A549 (cell line): Measurements from ENCODE around the gene GINS2. TPM values are rescaled to one million over a fixed set of nuclear protein-coding genes. Genes with fewer than 3 reads are reported as not detected.

Experiments
- ATAC-seq, 2 experiments: fragments of 200-7000 bp in 1 of 2; fragments of >200 bp in 1 of 2; cut with Nextera tagmentation in 1 of 2; cut with Tn5 transposase in 1 of 2; 3 replicates each; pipeline versions ENCODE4 v1.8.0 to v1.9.1; 2018 to 2020; ENCODE audit warnings: mild to moderate bottlenecking in 1 of 2, moderate library complexity in 1 of 2
- CTCF ChIA-PET: fragments of 300-600 bp; sonication (Branson Sonifier 250); formaldehyde crosslinking; extraction: SDS; loops from one replicate; lab custom pipeline; 2021; ENCODE audit warnings: antibody characterized with exemption, inconsistent platforms; lab: Yijun Ruan, JAX
- POLR2A ChIA-PET: fragments of 350-600 bp; formaldehyde crosslinking; extraction: SDS; loops from one replicate; lab custom pipeline; 2021; ENCODE audit warnings: antibody characterized with exemption, inconsistent platforms; lab: Yijun Ruan, JAX
- DNase-seq, 2 experiments: peaks; one replicate each; pipeline versions ENCODE4 v3.0.0 to v3.0.0-alpha.2; 2011 to 2016; ENCODE audit warnings: low read depth in 1 of 2, low spot score in 1 of 2
- FAIRE-seq: peaks from 2 replicates; lab custom pipeline; 2011; peaks lifted over from hg19 to GRCh38; lab: Jason Lieb, UNC
- H3K27ac ChIP-seq, 2 experiments: fragments of >200 bp; sonication (Bioruptor Twin); formaldehyde crosslinking; 3 replicates each; pipeline ENCODE4 v1.5.1; 2016 to 2017
- H3K4me1 ChIP-seq: fragments of >200 bp; sonication (Bioruptor Twin); formaldehyde crosslinking; 3 replicates; pipeline ENCODE4 v1.6.1; 2016
- H3K4me2 ChIP-seq: fragments of >200 bp; sonication (Bioruptor Twin); formaldehyde crosslinking; 3 replicates; pipeline ENCODE4 v1.6.1; 2016
- H3K4me3 ChIP-seq: fragments of >200 bp; sonication (Bioruptor Twin); formaldehyde crosslinking; 3 replicates; pipeline ENCODE4 v1.5.1; 2016
- H3K9me3 ChIP-seq: fragments of >200 bp; sonication (Bioruptor Twin); formaldehyde crosslinking; 3 replicates; pipeline ENCODE4 v1.6.1; 2016
- CBX2 ChIP-seq: fragments of 200-600 bp; sonication (generic); IDR thresholded peaks from 2 replicates; pipeline ENCODE4 v1.6.1; 2016; ENCODE audit warnings: low read depth, mild to moderate bottlenecking, borderline replicate concordance
- CBX8 ChIP-seq: fragments of 200-600 bp; sonication (generic); IDR thresholded peaks from 2 replicates; pipeline ENCODE4 v1.6.1; 2016
- FOSB ChIP-seq: fragments of 250-450 bp; sonication (Bioruptor Pico); IDR thresholded peaks from 2 replicates; pipeline ENCODE4 v1.5.0; 2020; ENCODE audit warnings: mild to moderate bottlenecking, moderate library complexity
- GATA3 ChIP-seq: IDR thresholded peaks from 2 replicates; pipeline ENCODE4 v1.6.1; 2012; ENCODE audit warnings: borderline replicate concordance
- KDM1A ChIP-seq: fragments of 200-600 bp; sonication (generic); IDR thresholded peaks from 2 replicates; pipeline ENCODE4 v1.6.1; 2016; ENCODE audit warnings: low read depth, mild to moderate bottlenecking
- MYC ChIP-seq: IDR thresholded peaks from 2 replicates; pipeline ENCODE4 v1.6.1; 2012; ENCODE audit warnings: mild to moderate bottlenecking, inconsistent platforms, low read length, improper control_type of control experiment, borderline replicate concordance
- NR3C1 ChIP-seq: fragments of >200 bp; sonication (Bioruptor Twin); formaldehyde crosslinking; IDR thresholded peaks from 3 replicates; pipeline ENCODE4 v1.6.1; 2017
- POLR2AphosphoS2 ChIP-seq: conservative IDR thresholded peaks from 2 replicates; pipeline ENCODE4 v1.6.1; 2012; ENCODE audit warnings: low read length, improper control_type of control experiment, inconsistent platforms
- RCOR1 ChIP-seq: fragments of 150-350 bp; IDR thresholded peaks from 2 replicates; pipeline ENCODE4 v1.6.1; 2014; ENCODE audit warnings: antibody characterized with exemption, low read length, low read depth
- WGBS: methylation state at CpG from one replicate; pipeline ENCODE4 v1.1.6; 2017; ENCODE audit errors: missing lambda C conversion rate; 5-methylcytosine and 5-hydroxymethylcytosine counted together
- polyA plus RNA-seq, 4 experiments: library from polyadenylated mRNA; depleted of rRNA in 3 of 4; stranded (reverse); fragments of >200 nt; fragmentation: RNase III in 1 of 4; extraction: RNeasy Plus Mini Kit Qiagen cat#74134 plus additional on column Dnase treatment in 1 of 4; gene quantifications; 2 replicates in 3 of 4; 3 replicates in 1 of 4; pipeline ENCODE4 v1.2.3, GENCODE V29; 2011 to 2017
- TF ChIP-seq, protein P1 (sequence below): IDR thresholded peaks from 2 replicates; pipeline ENCODE4 v1.6.1; 2012
- TF ChIP-seq, protein P2 (sequence below): fragments of 250-450 bp; sonication (Bioruptor Pico); IDR thresholded peaks from 2 replicates; pipeline ENCODE4 v1.5.0; 2021; ENCODE audit warnings: mild to moderate bottlenecking, moderate library complexity, borderline replicate concordance
- TF ChIP-seq, protein P3 (sequence below): fragments of 250-450 bp; sonication (Bioruptor Pico); IDR thresholded peaks from 2 replicates; pipeline ENCODE4 v1.5.0; 2020; ENCODE audit warnings: low read depth, mild to moderate bottlenecking, moderate library complexity
- TF ChIP-seq, protein P4 (sequence below): fragments of >200 bp; sonication (Bioruptor Twin); formaldehyde crosslinking; IDR thresholded peaks from 2 replicates; pipeline ENCODE4 v1.6.1; 2016
- TF ChIP-seq, protein P5 (sequence below): fragments of >200 bp; sonication (Bioruptor Twin); formaldehyde crosslinking; IDR thresholded peaks from 3 replicates; pipeline ENCODE4 v1.5.1; 2016
- TF ChIP-seq, protein P6 (sequence below): fragments of 150-350 bp; IDR thresholded peaks from 2 replicates; pipeline ENCODE4 v1.6.1; 2014; ENCODE audit warnings: low read depth, mild to moderate bottlenecking, low read length

The GINS2 gene
- polyA plus RNA-seq, 2 of the 4 experiments (the other 2 are of a cell fraction), result 25.4 to 28.7 TPM

DNA sequence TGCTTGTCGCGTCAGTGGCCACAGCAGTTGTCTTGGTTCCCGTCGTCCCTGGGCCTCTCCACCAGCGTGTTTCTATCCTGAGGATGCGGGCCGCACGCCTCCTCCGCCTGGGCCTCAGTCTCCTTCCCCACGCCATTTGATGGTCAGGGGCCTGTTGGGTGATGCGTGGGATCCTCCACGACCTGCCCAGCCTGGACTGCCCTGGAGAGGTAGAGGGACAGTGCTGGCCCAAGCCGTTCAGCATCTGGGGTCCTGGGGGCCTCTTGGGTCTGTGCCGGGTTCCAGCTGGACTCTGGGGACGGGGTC is 55.4 kb downstream of the GINS2 start:
- no peak overlapping the region for H3K27ac ChIP-seq
- no peak overlapping the region for H3K4me2 ChIP-seq
- FAIRE-seq (no peak), ATAC-seq (no peak), DNase-seq (no peak)
- H3K4me1 ChIP-seq, result no peaks in the 10 kb centered on the region
- ChIA-PET POLR2A (no interaction called here), CTCF (interaction anchor here (1.4 to 9.7 kb wide), 2 partner anchors 16 to 84 kb away, joined by 4 to 93 read pairs; no protein-coding TSS in a partner anchor)
- no peak overlapping the region for H3K4me3 ChIP-seq
- 95% methylated on average over 12 of the region's 15 CpGs for WGBS
- no peak for TF ChIP-seq CBX8
- TF ChIP-seq, protein P1, sequence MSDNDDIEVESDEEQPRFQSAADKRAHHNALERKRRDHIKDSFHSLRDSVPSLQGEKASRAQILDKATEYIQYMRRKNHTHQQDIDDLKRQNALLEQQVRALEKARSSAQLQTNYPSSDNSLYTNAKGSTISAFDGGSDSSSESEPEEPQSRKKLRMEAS, result no peak
- no peak for TF ChIP-seq FOSB (CRISPR knock-in tag)
- no peak for TF ChIP-seq MYC
- TF ChIP-seq NR3C1, result no peak
- no peak for TF ChIP-seq KDM1A
- no peak for TF ChIP-seq RCOR1
- TF ChIP-seq, protein P2, sequence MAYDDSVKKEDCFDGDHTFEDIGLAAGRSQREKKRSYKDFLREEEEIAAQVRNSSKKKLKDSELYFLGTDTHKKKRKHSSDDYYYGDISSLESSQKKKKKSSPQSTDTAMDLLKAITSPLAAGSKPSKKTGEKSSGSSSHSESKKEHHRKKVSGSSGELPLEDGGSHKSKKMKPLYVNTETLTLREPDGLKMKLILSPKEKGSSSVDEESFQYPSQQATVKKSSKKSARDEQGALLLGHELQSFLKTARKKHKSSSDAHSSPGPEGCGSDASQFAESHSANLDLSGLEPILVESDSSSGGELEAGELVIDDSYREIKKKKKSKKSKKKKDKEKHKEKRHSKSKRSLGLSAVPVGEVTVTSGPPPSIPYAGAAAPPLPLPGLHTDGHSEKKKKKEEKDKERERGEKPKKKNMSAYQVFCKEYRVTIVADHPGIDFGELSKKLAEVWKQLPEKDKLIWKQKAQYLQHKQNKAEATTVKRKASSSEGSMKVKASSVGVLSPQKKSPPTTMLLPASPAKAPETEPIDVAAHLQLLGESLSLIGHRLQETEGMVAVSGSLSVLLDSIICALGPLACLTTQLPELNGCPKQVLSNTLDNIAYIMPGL, result no peak
- TF ChIP-seq GATA3, result no peak
- TF ChIP-seq, protein P3, sequence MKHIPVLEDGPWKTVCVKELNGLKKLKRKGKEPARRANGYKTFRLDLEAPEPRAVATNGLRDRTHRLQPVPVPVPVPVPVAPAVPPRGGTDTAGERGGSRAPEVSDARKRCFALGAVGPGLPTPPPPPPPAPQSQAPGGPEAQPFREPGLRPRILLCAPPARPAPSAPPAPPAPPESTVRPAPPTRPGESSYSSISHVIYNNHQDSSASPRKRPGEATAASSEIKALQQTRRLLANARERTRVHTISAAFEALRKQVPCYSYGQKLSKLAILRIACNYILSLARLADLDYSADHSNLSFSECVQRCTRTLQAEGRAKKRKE (CRISPR knock-in tag), result no peak
- TF ChIP-seq, protein P4, sequence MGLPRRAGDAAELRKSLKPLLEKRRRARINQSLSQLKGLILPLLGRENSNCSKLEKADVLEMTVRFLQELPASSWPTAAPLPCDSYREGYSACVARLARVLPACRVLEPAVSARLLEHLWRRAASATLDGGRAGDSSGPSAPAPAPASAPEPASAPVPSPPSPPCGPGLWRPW, result no peak
- TF ChIP-seq POLR2AphosphoS2, result no peak
- no peak for TF ChIP-seq CBX2
- no peaks in the 10 kb centered on the region; the same call in 2 of the 3 replicates for H3K9me3 ChIP-seq

DNA sequence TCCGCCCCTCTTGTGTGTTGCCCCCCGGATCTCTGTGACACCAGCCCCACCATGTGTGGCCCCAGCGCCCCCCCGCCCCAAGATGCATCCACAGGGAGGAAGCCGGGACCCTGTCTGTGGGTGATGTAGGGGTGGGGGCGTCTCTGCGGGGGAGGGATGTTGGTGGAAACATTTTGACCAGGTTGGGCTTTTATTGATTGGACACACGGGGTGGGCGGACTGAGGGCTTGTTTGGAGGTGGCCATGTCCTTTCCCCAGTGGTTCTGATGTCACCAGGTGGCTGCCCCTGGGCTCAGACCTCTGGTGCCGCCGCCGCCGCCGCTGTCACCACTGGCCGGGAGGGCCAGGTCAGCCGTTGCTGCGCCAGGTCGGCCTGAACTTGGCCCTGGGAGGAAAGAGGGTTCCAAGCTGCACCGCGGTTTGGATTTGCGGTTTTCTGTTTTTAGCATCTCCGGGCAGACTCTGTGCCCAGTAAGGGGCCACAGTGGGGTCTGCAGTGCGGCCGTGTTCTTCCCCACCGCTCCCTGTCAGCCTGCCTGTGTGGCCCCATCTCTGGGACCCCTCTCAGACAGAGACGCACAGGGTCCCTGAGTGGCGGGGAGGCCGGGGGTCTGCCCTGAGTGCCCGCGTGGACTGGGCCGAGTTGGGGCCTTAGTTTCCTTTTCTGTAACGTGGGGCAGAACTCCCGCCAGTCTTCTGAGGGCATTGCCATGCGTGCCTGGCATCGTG is 55.9 kb downstream of the GINS2 start:
- H3K4me3 ChIP-seq, result no peak overlapping the region
- H3K4me1 ChIP-seq, result no peaks in the 10 kb centered on the region
- WGBS, result 94% methylated on average over 18 of the region's 35 CpGs
- ATAC-seq (no peak), DNase-seq (no peak), FAIRE-seq (no peak)
- TF ChIP-seq, protein P5, sequence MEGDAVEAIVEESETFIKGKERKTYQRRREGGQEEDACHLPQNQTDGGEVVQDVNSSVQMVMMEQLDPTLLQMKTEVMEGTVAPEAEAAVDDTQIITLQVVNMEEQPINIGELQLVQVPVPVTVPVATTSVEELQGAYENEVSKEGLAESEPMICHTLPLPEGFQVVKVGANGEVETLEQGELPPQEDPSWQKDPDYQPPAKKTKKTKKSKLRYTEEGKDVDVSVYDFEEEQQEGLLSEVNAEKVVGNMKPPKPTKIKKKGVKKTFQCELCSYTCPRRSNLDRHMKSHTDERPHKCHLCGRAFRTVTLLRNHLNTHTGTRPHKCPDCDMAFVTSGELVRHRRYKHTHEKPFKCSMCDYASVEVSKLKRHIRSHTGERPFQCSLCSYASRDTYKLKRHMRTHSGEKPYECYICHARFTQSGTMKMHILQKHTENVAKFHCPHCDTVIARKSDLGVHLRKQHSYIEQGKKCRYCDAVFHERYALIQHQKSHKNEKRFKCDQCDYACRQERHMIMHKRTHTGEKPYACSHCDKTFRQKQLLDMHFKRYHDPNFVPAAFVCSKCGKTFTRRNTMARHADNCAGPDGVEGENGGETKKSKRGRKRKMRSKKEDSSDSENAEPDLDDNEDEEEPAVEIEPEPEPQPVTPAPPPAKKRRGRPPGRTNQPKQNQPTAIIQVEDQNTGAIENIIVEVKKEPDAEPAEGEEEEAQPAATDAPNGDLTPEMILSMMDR, result no peak
- TF ChIP-seq MYC, result no peak
- TF ChIP-seq, protein P6, sequence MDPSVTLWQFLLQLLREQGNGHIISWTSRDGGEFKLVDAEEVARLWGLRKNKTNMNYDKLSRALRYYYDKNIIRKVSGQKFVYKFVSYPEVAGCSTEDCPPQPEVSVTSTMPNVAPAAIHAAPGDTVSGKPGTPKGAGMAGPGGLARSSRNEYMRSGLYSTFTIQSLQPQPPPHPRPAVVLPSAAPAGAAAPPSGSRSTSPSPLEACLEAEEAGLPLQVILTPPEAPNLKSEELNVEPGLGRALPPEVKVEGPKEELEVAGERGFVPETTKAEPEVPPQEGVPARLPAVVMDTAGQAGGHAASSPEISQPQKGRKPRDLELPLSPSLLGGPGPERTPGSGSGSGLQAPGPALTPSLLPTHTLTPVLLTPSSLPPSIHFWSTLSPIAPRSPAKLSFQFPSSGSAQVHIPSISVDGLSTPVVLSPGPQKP, result no peak
- H3K27ac ChIP-seq, result no peak overlapping the region
- no peak overlapping the region for H3K4me2 ChIP-seq
- CTCF ChIA-PET, result interaction anchor here (1.3 to 9.7 kb wide), 3 partner anchors 16 to 212 kb away, joined by 4 to 93 read pairs (median 5); no protein-coding TSS in a partner anchor
- POLR2A ChIA-PET, result no interaction called here
- no peaks in the 10 kb centered on the region; the same call in 2 of the 3 replicates for H3K9me3 ChIP-seq
